ENCODE measurements around the gene IPO4. TPM values are rescaled to one million over a fixed set of nuclear protein-coding genes. Genes with fewer than 3 reads are reported as not detected.

Gene IPO4
- total RNA-seq, 1 experiment from 2014 or later = 165 TPM

- DNase-seq (ENCODE audit: low read depth) = no peak
Observed at GRCh38 chr14:24194873-24195185, 6.2 kb upstream of the IPO4 start.

GRCh38 chr14:24194186-24194872 lies 5.7 kb upstream of the IPO4 start:
- DNase-seq (ENCODE audit: low read depth) = no peak

GRCh38 chr14:24192933-24193332 lies 4.3 kb upstream of the IPO4 start:
- no peak for DNase-seq (ENCODE audit: low read depth)

- DNase-seq (ENCODE audit: low read depth) = no peak
Observed at GRCh38 chr14:24190416-24190815, 1.8 kb upstream of the IPO4 start.

GRCh38 chr14:24189460-24189859 lies 844 bp upstream of the IPO4 start:
- DNase-seq (ENCODE audit: low read depth) = no peak

DNA sequence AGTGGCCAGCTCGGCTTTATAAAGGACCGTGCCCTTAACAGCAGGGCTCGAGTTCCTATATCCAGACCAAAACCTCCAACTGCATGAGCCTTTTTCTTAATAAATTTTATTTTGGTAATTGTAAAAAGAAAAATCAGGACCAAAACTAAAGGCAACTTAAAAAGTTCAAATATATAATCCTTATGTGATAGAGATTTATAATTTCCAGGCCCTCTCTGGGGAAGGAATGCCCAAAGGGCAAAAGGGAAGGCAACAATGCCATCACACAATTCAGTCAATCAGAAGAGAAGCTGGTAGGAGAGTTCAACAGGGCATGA lies 401 bp upstream of the IPO4 start:
- no peak for DNase-seq (ENCODE audit: low read depth)

DNA sequence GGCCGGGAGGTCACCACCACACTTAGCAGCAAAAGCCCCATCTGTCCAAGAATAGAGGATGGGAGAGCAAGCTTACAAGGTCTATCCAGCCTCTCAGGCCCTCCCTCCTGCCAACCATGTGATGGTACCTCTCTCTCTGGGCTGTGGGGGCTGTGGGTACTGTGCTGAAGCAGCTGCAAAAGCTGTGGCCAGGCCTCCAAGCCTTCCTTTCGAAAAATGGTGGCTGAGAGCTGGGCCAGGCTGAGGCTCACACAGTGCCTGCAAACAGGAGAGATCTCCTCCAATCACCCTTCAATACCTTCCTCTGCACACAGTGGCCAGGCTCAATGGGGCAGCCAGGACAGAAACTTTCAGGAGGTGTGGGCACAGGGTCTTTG lies 1.1 kb downstream of the IPO4 start:
- DNase-seq (ENCODE audit: low read depth) = no peak

DNA sequence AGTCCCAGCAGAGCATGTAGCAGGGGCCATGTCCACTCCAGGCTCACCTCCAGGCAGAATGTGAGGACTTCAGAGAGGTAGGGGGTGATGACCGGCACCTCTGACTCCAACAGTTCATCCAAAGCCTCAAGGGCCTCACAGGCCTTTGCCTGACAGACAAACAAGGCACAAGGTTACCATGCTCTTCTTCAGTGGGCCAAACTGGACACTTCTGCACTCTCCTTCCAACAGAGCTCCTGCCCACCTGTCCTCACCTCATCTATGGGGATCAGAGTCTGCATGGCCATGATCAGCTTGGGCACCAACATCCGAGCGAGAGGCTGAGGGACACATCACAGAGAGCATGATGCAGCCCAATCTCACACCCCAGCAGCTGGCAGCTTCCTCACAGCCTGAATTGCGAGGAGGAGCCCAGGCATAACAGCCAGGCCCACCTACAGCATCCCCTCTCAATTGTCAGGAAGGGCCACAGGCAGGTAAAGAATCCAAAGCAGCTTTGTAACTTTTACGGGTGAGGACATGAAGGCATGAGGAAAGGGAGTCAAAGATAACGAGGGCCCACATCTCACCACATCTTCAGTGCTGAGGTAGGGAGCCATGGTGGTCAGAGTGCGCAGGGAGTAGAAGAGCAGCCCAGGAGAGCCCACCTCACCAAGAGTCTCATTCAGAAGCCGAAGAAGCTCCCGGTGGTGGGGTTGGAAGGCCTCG lies 1.6 kb downstream of the IPO4 start:
- no peak for DNase-seq (ENCODE audit: low read depth)

GRCh38 chr14:24185741-24186140 lies 2.9 kb downstream of the IPO4 start:
- no peak for DNase-seq (ENCODE audit: low read depth)

GRCh38 chr14:24185026-24185425 lies 3.6 kb downstream of the IPO4 start:
- no peak for DNase-seq (ENCODE audit: low read depth)

GRCh38 chr14:24184104-24184970 lies 4.3 kb downstream of the IPO4 start:
- no peak for DNase-seq (ENCODE audit: low read depth)

- no peak for DNase-seq (ENCODE audit: low read depth)
Observed at GRCh38 chr14:24183014-24183481, 5.6 kb downstream of the IPO4 start.

GRCh38 chr14:24182110-24182882 lies 6.3 kb downstream of the IPO4 start:
- no peak for DNase-seq (ENCODE audit: low read depth)

DNA sequence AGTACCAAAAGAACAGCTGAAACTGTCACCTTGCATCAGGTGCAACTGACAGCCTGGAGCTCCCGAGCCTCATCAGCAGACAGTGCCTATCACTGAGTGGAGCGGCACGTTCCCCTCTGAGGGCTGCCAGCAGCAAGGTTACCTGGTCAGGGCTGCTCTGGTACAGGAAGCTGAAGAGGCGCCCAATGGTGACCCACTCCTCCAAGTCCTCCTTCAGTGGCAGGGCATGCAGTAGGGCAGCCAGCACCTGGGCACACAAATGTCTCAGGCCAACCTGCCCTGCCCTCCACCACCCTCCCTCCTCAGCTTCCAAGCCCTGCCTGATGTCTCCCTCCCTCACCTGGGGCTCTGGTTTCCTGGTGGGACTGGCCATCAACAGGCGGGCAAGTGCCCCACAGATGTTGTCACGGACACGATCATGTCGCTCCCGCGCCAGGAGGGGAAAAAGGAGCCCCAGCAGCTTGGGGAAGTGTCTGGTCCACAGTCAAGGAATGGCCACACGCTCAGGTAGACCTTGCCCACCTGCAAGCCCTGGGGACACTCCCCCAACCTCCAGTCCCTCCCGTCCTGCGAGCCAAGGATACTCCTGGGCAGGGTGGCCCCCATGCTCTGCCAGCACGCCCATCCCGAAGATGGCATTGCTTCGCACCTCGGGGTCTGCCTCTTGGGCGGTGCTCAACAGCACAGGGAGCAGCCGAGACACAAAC lies 7.1 kb downstream of the IPO4 start:
- no peak for DNase-seq (ENCODE audit: low read depth)

GRCh38 chr14:24179961-24180796 lies 8.4 kb downstream of the IPO4 start:
- DNase-seq (ENCODE audit: low read depth) = no peak

GRCh38 chr14:24179294-24179960 lies 9.2 kb downstream of the IPO4 start:
- no peak for DNase-seq (ENCODE audit: low read depth)

DNA sequence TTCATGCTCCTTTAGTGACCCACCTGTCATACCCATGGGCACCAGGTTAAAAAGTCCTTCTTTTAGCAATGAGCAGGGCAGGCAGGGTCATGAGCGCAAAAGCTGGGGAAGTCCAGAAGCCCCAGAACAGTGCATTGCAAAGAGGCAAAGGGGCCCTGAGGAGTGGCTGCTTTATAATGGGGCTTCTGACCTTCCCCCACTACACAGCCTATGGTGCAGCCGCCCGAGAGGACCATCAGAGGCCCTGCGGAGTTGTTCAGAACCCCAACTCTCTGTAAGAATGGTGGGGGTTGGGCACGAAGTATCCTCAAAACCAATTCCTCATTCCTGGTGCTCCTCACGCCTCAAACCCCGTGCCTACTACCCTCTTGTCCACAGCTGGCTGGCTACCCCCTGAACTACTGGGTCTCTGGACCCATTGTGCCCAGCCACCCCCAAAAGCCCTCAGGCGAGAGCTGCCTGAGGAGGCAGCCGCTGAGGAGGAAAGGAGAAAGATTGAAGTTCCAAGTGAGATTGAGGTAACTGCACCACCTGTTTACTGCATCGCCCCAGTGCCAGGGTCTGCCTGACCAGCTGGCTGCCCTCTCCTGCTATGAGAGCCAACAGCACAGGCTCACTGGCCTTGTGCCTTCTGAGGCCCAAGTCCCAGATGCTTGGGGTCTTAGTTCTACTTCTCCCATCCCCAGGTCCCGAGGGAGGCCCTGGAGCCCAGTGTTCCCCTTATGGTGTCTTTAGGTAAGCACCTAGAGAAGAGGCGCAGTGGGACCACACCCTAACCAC lies 10.0 kb downstream of the IPO4 start:
- DNase-seq (ENCODE audit: low read depth) = no peak

DNA sequence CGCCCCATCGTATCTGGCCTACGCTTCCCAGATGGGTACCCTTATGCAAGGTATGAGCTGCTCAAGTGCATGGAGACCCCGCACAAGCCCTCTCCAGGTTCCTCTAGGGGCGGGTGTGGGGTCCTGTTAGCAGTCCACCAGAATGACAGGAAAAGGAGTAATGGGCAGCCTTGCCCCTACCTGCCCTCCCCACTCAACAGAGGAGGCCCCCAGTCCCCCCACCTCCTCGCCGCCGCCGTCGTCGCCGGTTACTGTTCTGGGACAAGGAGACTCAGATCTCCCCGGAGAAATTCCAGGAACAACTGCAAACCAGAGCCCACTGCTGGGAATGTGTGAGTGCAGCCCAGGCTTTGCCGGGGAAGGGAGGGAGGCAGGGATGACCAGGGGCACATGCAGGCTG lies 10.7 kb downstream of the IPO4 start:
- no peak for DNase-seq (ENCODE audit: low read depth)
